HG03442 (cell line): ENCODE measurements around the gene MAPT.
"Not testable (repeated sequence)": the region's sequence is repeated elsewhere in the genome, so short reads cannot be mapped to it uniquely, and the experiment has no call there.

Experiments used
- ATAC-seq: cut with Tn5 transposase; IDR thresholded peaks from one replicate; pipeline ENCODE4 v1.9.1; 2021; ENCODE audit warnings: mild to moderate bottlenecking, moderate library complexity; ENCODE audit not compliant: unreplicated experiment

The MAPT gene

DNA sequence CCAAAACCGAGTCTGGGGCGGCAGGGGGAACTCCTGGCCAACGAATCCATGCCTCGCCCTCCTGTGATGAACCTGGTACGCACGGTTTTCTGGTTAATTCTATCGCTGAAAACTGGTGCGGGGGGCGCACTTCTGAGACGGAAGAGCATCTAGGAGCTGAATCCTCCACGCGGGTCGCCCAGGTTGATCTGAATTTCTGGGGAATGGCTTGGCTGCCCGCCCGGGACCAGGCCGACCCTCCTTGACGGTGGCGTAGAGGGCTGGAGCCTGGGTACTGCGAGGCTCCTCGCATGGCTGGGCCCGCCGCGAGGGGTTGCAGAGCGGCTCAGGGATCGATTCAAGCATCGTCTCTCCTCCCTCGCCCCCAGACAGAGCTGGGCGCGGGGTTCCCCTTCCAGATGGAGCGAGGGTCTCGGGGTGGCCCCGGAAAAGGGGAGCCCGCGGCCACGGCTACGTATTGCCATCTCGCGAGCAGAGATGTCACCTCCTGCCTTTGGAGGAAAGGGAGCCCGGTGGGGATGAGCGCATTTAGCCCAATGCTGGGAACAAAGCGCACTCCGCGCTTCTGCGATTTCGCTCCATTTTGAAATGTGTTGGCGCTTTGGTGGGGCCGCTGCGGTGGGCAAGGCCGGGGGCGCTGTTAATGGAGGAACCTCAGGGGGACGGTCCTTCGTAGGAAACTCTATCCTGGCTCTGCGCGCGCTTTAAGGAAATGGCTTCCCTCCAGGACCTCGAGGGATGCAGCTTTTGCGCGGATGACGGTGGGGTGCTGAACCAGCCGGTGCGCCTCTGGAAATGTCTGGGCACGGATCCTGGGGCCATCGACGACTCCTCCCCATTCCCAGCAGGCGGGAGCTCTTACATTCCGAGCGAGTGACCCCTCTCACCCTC is 2.7 kb downstream of the MAPT start:
- no peak for ATAC-seq

DNA sequence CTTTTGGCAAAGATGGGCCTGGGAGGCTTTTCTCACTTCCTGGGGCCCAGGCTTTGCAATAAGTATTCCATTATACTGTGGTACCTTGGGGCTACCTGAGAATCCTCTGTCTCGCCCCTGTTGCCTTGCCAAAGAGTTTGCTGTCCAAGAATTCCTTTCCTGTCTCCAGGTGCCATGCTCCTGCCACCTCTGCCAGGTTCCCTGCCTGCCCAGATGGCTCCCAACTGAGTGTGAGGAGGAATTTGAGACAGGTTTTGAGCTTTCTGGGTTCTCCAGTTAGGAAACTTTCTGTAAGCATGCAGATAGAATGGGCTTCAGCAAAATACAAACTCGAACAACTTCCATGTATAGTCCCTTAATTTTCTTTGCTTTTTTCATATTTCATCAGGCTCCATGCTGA is 5.8 kb downstream of the MAPT start:
- ATAC-seq, result no peak

DNA sequence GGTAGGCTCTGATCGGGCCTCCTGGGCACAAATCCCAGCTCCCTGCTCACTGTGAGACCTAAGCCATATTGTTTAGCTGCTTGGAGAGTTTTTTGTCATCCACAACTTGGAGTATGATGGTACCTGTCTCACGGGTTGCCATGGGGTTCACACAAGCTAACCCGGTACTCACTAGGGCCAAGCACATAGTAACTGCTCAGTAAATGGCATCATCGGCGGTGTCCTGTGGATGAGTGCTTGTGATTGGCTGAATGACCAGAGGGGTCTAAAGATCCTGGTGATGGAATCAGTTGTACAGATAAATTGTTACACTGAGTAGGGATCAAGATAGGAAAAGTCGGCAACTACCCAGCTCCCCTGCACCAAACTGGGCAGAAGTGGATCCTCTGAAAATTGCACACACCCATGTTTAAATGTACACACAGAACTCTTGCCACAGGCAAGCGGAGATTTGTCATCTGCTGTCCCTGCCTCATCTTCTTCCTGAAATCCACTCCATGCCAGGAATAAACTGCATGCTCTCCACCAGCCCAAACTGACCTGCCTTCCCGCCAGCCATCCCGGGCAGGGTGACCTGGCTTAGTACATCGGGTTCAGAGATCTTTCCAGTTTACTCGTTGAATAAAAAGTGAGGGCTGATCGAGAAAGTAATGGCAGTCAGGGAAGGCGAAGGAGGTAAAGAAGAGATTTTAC is 6.5 kb downstream of the MAPT start:
- ATAC-seq, result no peak

DNA sequence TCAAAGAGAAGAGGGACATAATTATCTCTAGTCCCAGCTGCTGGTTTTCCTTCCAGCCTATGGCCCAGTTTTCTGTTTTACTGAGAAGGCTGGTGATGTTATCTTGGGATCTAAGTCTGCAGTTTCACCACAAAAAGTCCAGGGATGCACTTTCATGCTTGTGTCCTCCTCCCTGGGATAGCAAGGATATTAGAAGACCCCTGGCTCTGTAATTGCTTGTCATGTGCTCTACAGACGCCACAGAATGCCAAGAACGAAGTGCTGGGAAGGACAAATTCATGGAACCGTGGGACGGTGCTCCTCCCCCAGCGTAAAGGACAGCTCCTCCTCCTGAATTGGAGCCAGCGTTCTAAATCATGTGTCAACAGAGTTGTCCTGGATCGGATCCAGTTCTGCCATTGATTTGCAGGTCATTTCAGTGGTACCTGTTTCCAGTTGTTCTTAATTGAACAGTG is 8.6 kb downstream of the MAPT start:
- ATAC-seq, result no peak

DNA sequence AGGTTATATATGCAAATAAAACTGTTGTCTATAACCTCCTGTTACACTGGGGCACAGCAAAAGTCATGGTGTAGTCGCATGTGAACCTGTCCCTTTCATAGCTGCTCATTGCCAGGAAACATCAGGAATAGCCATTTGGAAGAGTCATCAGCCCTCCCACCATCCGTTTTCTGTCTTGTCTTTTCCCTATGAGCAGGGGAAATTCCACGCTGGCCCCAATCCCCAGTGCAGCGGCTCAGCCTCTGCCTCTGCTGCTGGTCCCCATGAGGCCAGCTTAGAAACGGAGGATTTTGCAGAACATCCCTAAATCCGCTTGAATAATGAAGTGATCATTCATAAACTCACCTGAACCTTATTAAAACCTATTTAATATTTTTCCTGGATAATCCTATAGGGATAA is 10.5 kb downstream of the MAPT start:
- no peak for ATAC-seq

DNA sequence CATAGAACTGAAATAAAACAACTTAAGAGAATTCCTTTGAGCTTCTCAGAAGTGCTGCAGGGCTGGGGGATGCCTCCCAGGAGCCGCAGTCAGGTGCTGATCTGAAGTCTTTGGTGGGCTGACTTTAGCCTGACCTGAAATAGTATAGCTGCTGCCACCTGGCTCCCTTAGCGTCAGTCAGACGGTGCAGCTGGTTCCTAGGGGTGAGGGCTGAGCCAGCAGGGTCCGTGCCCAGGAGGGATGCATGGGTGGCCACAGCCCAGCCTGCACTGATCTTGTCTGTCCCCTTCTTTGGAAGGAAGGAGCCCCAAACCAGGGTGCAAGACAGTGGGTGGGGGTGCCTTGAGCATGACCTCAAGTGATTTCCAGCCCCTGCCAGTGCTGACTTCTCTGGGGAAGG is 11.5 kb downstream of the MAPT start:
- no peak for ATAC-seq

DNA sequence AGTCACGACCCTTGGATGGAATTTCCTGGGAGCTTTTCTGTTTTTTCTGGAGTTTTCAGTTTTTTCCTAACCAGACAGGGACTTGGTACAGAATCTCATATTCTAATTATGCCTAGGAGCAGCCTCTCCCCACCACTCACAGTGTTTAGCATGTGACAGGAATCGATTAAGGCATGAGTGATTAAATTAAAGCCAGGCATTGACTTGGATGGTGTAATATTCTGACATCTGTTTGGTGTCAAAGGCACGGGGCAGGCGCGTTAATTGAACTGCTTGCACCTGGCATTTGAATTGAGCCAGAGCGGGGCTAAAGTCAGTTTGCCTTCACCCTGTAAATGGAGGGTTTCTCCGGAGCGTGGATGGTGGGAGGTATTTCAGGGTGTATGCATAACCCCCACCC is 11.9 kb downstream of the MAPT start:
- ATAC-seq, result no peak

DNA sequence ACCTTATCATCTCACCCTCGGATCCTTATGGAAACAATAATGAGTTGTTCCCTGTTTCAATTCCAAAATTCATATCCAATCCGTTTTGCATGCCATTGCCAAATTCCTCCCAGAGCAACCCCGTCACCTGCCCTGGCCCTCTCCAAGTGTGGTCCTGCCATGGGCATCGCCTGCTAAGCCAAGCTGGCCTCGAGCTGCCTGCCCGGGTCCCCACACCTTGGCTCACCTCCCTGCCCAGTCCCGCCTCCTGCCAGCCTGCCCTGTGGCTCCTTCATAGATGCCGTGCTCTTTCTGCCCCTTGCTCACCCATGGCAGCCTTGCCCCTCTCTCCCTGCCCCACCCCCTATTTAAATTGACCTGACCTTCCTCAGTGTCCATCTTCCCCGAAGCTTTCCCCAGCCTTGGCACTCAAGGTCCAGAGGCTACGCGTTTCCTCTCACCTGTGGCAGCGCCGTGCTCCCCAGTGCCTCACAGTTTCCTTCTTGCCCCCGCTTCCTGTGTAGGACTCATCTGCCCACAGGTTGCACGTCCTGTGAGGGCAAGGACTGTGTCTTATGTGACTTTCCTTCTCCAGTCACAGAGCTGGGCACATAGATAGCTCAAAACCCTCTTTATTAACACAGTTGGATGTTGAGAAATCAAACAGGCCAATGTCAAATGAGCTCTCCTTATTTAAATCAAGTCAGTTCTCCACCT is 12.7 kb downstream of the MAPT start:
- no peak for ATAC-seq

DNA sequence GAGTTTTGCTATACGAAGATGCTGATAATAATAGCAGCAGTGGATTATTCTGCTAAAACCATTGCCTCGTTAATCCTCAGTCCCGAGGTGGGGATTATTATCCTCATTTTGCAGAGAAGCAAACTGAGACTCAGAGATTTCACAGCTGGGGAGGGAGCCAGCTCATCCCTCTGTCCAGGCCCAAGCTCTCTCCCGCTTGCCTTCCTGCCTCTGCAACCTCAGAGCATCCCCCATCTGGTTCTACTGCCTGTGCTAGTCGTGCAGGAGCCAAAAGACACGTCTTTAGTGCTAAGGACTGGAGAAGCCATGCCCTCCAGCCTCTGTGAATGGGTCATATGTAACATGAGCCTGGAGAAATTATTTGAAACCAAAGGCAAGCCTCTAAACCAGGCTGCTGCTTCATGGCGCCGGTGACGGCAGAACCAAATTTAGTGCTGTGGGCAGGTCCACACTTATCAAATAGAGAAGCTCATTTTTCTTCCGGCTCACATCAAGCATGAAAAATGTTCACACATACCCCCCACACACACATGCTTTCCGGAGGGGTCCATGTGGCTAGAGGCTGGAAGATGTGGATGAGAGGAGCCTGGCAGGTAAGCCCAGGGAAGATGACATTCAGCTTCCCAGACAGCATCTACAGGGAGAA is 13.5 kb downstream of the MAPT start:
- no peak for ATAC-seq

DNA sequence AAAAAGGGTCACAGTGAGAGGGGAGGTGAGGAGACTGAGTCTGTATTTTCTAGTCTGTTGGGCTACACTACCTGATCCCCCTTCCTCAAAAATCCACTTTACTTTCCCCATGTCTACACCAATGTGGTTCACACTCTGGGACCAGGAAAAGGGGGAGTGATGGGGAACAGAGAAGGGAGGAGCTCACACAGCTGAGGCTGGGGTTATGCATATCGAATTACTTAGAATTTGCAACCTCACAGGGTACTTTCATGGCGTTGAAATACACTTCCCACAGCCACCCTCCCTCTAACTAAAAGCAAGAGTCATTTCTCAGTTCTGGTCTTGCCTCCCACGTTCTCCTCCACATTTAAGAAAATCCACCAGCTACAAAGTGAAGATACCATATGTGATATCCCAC is 14.1 kb downstream of the MAPT start:
- ATAC-seq, result no peak

DNA sequence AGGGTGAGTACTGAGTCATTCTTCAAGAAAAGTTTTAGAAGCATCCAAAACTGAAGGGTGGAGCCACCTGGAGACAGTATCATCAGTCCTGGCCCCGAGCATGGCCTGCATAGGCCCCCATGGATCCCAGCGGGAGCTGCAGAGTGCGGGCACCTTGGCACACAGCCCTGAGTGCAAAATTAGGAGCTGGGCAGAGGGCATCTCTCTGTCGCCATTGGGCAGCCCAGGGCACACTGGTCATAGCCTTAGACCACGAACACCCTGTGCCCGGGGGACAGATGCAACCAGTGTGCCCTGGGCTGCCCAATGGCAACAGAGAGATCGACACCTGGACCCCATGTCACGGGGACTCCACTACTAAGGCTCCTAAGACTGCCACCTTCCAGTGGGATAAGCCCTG is 14.6 kb downstream of the MAPT start:
- no peak for ATAC-seq

DNA sequence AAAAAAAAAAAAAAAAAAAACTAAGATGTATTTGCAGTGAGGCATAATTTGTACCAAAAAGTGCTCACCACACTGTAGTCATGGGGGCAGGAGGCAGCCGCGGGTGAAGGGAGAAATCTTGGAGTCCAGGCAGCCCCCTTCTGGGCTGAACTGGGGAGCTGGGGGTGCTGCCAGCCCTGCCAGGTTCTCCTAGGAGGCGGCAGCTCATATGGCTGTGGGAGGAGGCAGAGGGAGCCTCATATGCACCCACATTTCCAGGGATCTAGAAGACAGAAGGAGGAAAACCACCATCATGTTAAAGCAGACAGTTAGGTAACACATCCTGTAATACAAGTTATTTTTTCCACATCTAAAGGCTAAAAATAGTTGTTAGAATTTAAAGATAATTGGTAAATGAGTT is 16.3 kb downstream of the MAPT start:
- ATAC-seq, result no peak

DNA sequence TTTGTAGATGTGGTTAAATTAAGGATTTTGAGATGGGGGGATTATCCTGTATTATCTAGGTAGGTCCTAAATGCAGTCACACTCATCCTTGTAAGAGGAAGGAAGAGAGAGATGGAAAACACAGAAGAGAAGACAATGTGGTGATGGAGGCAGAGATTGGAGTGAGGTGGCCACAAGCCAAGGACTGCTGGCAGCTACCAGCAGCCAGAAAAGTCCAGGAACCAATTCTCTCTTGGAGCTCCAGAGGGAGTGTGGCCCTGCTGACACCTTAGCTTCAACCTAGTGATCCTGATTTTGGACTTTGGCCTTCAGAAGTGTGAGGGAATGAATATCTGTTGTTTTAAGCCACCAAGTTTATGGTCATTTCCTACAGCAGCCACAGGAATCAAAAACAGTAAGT is 18.0 kb downstream of the MAPT start:
- ATAC-seq, result no peak

DNA sequence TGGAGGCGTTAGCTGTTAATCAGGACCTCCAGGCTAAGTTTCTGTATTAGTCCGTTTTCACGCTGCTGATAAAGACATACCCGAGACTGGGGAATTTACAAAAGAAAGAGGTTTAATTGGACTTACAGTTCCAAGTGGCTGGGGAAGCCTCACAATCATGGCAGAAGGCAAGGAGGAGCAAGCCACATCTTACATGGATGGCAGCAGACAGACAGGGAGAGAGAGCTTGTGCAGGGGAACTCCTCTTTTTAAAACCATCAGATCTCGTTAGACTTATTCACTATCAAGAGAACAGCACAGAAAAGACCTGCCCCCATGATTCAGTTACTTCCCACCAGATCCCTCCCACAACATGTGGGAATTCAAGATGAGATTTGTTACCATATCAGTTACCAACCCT is 18.7 kb downstream of the MAPT start:
- ATAC-seq, result not testable (repeated sequence)

DNA sequence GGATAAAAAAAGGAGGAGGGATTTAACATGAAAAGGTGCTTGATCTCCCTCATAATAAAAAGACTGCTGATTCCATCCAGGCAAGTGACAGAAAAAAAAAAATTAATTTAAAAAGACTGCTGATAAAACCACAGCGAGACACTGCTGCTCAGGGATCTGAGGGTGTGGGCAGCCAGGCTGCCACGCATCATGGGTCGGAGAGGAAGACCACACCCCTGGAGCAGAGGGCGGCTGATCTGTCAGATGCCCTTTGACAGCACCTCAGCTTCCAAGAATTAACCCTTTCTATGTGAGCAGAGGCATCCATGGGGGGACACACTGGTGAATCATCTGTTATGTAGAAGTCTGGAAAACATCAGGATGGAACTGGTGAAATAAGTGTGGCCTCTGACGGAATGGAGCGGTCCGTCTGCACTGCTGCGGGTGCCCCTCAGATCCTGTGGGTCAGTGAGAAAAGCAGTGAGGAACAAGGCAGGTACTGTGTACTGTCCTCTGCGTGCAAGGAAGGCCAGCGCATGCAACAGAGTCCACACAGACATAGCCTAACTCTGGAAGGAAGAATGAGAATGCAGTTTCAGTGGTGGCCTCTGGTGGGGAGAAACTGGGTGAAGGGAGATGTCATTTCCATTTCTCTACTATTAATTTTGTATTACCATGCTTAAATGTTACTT is 19.8 kb downstream of the MAPT start:
- ATAC-seq, result no peak

DNA sequence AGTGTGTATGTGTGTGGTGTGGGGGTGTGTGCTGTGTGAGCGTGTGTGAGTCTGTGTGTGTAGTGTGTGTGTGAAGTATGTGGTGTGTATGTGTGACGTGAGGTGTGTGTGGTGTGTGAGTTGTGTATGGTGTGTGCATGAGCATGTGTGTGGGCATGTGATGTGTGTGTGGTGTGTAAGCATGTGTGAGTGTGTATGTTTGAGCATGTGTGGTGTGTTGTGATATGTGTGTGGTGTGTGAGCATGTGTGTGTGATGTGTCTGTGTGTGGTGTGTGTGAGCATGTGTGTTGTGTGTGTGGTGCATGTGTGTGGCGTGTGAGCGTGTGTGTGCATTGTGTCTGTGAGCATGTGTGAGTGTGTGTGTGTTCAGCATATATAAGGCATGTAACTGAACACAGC is 20.9 kb downstream of the MAPT start:
- no peak for ATAC-seq

DNA sequence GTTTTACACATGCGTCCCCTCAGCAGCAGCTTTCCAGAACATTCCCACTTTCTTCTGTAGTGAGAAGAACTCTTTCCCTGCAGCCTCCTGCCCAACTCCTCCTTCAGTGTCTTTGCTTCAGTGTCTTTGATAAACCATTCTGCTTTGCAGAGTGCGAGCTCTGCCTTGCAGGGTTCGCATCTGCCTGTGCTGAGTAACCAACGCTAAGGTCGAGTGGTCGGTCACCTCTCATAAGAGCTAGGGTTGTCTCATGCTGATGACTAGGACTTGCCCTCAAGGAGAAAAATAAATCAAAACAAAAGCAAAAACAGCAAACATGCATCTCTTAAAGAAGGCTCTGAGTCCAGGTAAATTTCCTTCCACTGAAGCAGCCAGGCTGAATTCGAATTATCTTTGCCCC is 22.7 kb downstream of the MAPT start:
- no peak for ATAC-seq

DNA sequence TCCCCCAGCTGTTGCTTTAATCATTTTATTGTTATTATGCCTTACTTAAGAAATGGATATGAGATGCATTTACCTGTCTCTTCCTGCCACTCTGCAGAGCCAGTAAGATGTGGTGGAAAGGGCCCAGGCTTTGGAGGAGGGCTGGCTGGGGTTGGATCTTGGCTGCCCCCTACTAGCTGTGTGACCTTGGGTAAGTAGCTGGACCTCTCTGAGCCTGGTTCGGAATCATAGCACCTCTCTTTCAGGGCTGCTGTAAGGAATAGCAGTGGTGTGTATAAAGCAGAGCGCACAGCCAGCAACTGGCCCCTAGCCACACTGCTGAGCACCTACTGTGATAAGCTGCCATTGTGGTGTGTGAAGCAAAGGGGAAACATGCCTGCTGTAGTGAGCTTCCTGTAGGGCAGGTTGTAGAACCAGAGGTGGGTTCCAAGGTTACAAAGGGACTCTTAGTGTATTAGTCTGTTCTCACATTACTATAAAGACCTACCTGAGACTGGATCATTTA is 23.9 kb downstream of the MAPT start:
- no peak for ATAC-seq

DNA sequence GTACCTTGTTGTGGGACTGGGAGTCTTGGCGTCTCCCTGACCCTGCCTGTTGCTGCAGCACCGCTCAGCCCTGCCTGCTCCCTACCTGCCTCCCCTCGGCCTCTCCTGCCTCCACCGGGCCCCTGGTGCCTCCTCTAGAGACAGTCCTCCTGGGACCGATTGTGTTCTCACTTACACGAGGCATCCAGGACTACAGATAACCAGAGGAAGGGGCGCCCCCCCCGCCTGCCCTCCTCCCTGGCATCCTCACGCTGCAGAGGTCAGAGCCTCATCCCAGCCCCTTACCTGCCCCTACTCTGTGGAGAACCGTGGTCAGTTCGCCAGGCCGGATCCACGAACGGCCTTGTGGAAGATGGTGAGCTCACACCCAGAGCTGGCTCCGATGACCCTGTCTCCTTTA is 24.8 kb downstream of the MAPT start:
- ATAC-seq, result no peak

DNA sequence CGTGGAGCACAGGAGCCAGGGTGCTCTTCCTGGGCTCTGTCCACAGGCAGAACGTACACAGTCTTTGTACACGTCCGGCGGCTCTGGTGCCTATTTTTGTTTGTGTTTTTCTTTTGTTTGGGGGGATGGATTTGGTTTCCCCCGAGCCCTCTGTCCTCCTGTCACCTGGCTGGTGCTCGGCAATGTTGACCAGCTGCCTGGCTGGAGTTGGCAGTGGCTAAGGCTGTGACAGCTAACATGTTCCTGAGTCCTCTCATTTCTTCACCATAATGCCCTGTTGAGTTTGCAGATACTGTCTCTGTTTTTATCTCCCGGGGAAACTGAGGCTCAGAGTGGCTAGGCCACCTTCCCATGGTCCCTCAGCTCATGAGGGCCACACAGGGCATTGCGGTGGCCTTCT is 25.7 kb downstream of the MAPT start:
- no peak for ATAC-seq
